GM21381 (cell line): Measurements from ENCODE around the gene SHOX.
"Not testable (repeated sequence)": the region's sequence is repeated elsewhere in the genome, so short reads cannot be mapped to it uniquely, and the experiment has no call there.

Source experiments
- ATAC-seq: cut with Tn5 transposase; IDR thresholded peaks from one replicate; pipeline ENCODE4 v1.9.1; 2021; ENCODE audit warnings: mild to moderate bottlenecking, moderate library complexity; ENCODE audit not compliant: unreplicated experiment

The SHOX gene

GRCh38 chrX:621705-622503 is 8.7 kb upstream of the SHOX start:
- no peak for ATAC-seq

DNA sequence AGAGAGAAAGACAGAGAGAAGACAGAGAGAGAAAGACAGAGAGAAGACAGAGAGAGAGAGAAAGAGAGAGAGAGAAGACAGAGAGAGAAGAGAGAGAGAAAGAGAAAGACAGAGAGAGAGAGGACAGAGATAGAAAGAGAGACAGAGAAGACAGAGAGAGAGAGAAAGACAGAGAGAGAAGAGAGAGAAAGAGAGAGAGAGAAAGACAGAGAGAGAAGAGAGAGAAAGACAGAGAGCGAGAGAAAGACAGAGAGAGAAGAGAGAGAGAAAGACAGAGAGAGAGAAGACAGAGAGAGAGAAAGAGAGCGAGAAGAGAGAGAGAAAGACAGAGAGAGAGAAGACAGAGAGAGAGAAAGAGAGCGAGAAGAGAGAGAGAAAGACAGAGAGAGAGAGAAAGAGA is 7.8 kb upstream of the SHOX start:
- ATAC-seq, result not testable (repeated sequence)

GRCh38 chrX:623268-623598 is 7.4 kb upstream of the SHOX start:
- no peak for ATAC-seq

GRCh38 chrX:623599-624315 is 6.8 kb upstream of the SHOX start:
- no peak for ATAC-seq

- ATAC-seq, result no peak
Measured at GRCh38 chrX:625137-625691, 5.4 kb upstream of the SHOX start.

DNA sequence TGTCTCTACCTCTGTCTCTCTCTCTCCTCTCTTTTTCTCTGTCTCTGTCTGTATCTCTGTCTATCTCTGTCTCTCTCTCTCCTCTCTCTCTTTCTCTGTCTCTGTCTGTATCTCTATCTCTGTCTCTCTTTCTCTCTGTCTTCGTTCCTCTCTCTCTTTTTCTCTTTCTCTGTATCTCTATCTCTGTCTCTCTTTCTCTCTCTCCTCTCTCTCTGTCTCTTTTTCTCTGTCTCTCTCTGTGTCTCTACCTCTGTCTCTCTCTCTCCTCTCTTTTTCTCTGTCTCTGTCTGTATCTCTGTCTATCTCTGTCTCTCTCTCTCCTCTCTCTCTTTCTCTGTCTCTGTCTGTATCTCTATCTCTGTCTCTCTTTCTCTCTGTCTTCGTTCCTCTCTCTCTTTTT is 4.5 kb upstream of the SHOX start:
- not testable (repeated sequence) for ATAC-seq

GRCh38 chrX:626745-627509 is 3.7 kb upstream of the SHOX start:
- no peak for ATAC-seq

DNA sequence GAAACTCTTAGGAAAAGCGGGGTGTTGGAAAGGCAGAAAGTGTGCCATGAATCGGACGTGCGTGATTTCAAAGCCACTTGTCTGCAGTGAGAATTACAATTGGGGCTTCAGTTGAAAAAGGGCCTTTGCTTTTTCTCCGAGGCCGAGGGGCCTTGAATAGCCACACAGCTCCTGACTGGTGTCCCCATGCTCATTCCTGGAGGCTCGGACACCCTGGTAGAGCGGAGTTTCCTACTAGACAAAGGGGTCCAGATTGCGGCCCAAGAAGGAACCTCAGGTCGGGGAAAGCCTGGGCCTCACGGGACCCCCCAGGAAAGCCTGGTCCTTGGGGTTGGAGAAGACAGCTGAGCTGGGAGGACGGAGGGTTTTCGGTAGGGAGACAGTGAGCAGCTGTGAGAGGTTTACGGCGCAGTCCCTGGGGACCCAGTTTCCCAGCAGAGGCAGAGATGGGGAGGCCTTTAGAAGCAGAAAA is 3.0 kb upstream of the SHOX start:
- ATAC-seq, result no peak

DNA sequence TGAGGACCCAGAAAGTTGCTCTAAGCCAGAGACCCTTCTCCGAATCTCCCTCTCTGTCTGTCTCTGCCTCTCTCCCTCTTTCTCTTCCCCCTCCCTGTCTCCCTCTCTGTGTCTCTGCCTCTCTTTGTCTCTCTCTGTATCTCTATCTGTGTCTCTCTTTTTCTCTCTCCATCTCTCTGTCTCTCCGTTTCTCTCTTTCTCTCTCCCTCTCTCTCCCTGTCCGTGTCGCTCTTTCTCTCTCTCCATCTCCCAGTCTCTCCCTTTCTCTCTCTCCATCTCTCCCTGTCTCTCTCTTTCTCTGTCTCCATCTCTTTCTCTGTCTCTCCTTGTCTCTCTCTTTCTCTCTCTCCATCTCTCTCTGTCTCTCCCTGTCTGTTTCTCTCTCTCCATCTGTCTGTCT is 2.6 kb upstream of the SHOX start:
- no peak for ATAC-seq

DNA sequence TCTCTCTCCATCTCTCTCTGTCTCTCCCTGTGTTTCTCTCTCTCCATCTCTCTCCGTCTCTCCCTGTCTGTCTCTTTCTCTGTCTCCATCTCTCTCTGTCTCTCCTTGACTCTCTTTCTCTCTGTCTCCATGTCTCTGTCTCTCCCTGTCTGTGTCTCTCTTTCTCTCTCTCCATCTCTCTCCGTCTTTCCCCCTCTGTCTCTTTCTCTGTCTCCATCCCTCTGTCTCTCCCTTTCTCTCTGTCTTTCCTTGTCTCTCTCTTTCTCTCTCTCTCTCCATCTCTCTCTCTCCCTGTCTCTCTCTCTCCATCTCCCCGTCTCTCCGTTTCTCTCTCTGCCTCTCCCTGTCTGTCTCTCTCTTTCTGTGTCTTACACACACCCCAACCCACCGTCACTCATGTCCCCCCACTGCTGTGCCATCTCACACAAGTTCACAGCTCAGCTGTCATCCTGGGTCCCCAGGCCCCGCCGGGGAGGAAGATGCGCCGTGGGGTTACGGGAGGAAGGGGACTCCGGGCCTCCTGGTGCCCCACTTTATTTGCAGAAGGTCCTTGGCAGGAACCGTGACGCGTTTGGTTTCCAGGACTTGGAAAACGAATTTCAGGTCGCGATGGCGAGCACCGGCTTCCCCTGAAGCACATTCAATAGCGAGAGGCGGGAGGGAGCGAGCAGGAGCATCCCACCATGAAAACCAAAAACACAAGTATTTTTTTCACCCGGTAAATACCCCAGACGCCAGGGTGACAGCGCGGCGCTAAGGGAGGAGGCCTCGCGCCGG is 1.2 kb upstream of the SHOX start:
- no peak for ATAC-seq

DNA sequence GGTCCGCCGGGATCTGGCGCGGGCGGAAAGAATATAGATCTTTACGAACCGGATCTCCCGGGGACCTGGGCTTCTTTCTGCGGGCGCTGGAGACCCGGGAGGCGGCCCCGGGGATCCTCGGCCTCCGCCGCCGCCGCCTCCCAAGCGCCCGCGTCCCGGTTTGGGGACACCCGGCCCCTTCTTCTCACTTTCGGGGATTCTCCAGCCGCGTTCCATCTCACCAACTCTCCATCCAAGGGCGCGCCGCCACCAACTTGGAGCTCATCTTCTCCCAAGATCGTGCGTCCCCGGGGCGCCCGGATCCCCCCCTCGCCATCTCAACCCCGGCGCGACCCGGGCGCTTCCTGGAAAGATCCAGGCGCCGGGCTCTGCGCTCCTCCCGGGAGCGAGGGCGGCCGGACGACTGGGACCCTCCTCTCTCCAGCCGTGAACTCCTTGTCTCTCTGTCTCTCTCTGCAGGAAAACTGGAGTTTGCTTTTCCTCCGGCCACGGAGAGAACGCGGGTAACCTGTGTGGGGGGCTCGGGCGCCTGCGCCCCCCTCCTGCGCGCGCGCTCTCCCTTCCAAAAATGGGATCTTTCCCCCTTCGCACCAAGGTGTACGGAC is 482 bp upstream of the SHOX start:
- no peak for ATAC-seq

DNA sequence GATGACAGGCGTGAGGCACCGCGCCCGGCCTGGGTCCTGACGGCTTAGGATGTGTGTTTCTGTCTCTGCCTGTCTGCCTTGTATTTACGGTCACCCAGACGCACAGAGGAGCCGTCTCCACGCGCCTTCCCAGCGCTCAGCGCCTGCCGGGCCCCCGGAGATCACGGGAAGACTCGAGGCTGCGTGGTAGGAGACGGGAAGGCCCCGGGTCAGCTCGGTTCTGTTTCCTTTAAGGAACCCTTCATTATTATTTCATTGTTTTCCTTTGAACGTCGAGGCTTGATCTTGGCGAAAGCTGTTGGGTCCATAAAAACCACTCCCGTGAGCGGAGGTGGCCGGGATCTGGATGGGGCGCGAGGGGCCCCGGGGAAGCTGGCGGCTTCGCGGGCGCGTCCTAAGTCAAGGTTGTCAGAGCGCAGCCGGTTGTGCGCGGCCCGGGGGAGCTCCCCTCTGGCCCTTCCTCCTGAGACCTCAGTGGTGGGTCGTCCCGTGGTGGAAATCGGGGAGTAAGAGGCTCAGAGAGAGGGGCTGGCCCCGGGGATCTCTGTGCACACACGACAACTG is 1.3 kb downstream of the SHOX start:
- no peak for ATAC-seq

DNA sequence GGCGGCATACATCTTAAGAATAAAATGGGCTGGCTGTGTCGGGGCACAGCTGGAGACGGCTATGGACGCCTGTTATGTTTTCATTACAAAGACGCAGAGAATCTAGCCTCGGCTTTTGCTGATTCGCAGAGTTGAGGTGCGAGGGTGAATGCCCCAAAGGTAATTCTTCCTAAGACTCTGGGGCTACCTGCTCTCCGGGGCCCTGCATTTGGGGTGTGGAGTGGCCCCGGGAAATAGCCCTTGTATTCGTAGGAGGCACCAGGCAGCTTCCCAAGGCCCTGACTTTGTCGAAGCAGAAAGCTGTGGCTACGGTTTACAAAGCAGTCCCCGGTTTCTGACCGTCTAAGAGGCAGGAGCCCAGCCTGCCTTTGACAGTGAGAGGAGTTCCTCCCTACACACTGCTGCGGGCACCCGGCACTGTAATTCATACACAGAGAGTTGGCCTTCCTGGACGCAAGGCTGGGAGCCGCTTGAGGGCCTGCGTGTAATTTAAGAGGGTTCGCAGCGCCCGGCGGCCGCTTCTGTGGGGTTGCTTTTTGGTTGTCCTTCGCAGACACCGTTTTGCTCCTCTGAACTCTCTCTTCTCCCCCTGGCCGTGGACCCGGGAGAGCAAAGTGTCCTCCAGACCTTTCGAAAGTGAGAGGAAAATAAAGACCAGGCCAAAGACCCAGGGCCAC is 1.9 kb downstream of the SHOX start:
- ATAC-seq, result no peak

GRCh38 chrX:633043-633984 is 2.7 kb downstream of the SHOX start:
- no peak for ATAC-seq

- no peak for ATAC-seq
Measured at GRCh38 chrX:633985-634958, 3.7 kb downstream of the SHOX start.

GRCh38 chrX:635428-636090 is 5.0 kb downstream of the SHOX start:
- no peak for ATAC-seq
